Right lobe of liver (tissue), 6 donors: Measurements from ENCODE around the gene CALCOCO1. TPM values are rescaled to one million over a fixed set of nuclear protein-coding genes. Genes with fewer than 3 reads are reported as not detected.

Source experiments
- ATAC-seq, 4 donors: fragments of 200-7000 bp; cut with Tn5 transposase; one replicate each; pipeline ENCODE4 v1.9.1; 2020; ENCODE audit warnings: mild to moderate bottlenecking in 4 of 4, moderate library complexity in 4 of 4
- DNase-seq, 3 donors: peaks; one replicate each; pipeline ENCODE4 v3.0.0-alpha.2; 2020
- H3K27ac ChIP-seq, 3 donors: fragments of 200-600 bp; one replicate each; pipeline ENCODE4 v1.8.0; 2022
- H3K27me3 ChIP-seq, 2 donors: fragments of 200-600 bp; one replicate each; pipeline ENCODE4 v1.8.0; 2022
- H3K36me3 ChIP-seq, 4 donors: fragments of 200-600 bp; sonication (generic) in 1 of 4; one replicate each; pipeline versions ENCODE4 v1.5.1 to v1.8.0; 2017 to 2022; ENCODE audit warnings: control low read depth in 1 of 4
- H3K4me1 ChIP-seq, 4 donors: fragments of 200-600 bp; sonication (generic) in 1 of 4; one replicate each; pipeline versions ENCODE4 v1.5.1 to v1.8.0; 2017 to 2022; ENCODE audit warnings: control low read depth in 1 of 4
- H3K4me3 ChIP-seq, 3 donors: fragments of 200-600 bp; one replicate each; pipeline ENCODE4 v1.8.0; 2022
- H3K9me3 ChIP-seq, 4 donors: fragments of 200-600 bp; sonication (generic) in 1 of 4; one replicate each; pipeline versions ENCODE4 v1.5.1 to v1.8.0; 2017 to 2022; ENCODE audit warnings: control low read depth in 1 of 4
- POLR2A ChIP-seq: fragments of 450-650 bp; IDR thresholded peaks from one replicate; pipeline ENCODE4 v1.6.1; 2017; ENCODE audit warnings: antibody characterized with exemption, mild to moderate bottlenecking
- WGBS: methylation state at CpG from one replicate; pipeline ENCODE4 v1.1.6; 2018; ENCODE audit warnings: low coverage, low lambda C conversion rate; ENCODE audit not compliant: insufficient coverage; ENCODE audit errors: missing lambda C conversion rate; 5-methylcytosine and 5-hydroxymethylcytosine counted together
- intact Hi-C, 2 donors: fragments of 100-400 bp; cut with DNase I; formaldehyde crosslinking; loops; one replicate each; pipeline versions ENCODE4 v1.11.2 to v1.14.1; 2022
- total RNA-seq, 6 experiments: library from RNA; depleted of rRNA in 2 of 6; stranded (reverse); fragments of >200 nt in 2 of 6; fragmentation: NEBNext Ultra II Directional in 3 of 6; extraction: Animal tissue kit (Norgen Biotek cat#: 25700) in 3 of 6; gene quantifications; one replicate each; pipeline versions ENCODE4 v1.1.0 to v1.2.4, GENCODE V29; 2016 to 2023
- TF ChIP-seq, protein P1 (sequence below), 4 donors: fragments of 200-600 bp in 3 of 4; fragments of 450-650 bp in 1 of 4; IDR thresholded peaks; one replicate each; pipeline versions ENCODE4 v1.5.1 to v1.8.0; 2016 to 2022; ENCODE audit warnings: antibody characterized with exemption in 4 of 4, mild to moderate bottlenecking in 2 of 4
- donor health status: DM: no; HTN: yes; CAD: no.
- donor health status: DM: no; HTN: no; CAD: no.
- donor health status: DM: no; HTN: no; CAD: no.
- donor health status: DM: no; HTN: yes; CAD: no.
- donor health status: DM: no; HTN: yes; CAD: no.

The CALCOCO1 gene
- total RNA-seq, 6 experiments from 2014 or later: 25.4 to 53.7 (median 34.2) TPM

DNA sequence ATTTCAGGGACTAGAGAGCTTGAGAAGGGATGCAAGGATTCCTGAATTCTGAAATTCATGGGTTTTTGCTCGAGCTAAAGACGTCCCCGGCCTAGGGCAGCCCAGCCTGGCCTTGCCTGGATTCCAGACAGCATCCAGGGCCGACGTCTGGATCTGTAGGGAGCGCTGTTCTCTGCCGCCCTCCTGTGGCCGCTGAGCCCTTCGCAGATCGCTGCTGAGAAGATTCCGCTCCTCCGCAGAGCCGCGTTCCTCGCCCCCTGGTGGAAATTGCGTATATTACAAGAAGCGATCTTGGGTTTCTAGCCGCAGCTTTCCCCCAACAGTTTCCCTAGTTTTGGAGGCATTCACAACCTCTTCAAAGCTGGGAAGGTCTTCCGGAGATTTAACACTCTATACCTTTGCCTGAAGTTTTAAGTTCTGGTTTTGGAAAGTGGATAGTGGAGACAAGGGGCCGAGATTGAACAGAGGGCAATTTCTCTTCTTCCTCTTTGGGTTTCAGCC lies 19.4 kb upstream of the CALCOCO1 start:
- Histone ChIP-seq H3K27ac (no peak overlapping the region), H3K4me3 (no peak overlapping the region), H3K9me3 (no peaks in the 10 kb centered on the region), H3K27me3 (peaks cover 0 to 15% of the 10 kb centered on the region in 2 donors), H3K4me1 (peaks cover 0 to 15% (median 6%) of the 10 kb centered on the region in 4 donors), H3K36me3 (no peaks in the 10 kb centered on the region)
- WGBS: 0% methylated on average over 2 of the region's 20 CpGs
- intact Hi-C loops: loop anchor here in 1 of 2 donors (10.0 kb wide), 1 partner anchor 192 kb away; no protein-coding TSS in a partner anchor
- TF ChIP-seq, protein P1, sequence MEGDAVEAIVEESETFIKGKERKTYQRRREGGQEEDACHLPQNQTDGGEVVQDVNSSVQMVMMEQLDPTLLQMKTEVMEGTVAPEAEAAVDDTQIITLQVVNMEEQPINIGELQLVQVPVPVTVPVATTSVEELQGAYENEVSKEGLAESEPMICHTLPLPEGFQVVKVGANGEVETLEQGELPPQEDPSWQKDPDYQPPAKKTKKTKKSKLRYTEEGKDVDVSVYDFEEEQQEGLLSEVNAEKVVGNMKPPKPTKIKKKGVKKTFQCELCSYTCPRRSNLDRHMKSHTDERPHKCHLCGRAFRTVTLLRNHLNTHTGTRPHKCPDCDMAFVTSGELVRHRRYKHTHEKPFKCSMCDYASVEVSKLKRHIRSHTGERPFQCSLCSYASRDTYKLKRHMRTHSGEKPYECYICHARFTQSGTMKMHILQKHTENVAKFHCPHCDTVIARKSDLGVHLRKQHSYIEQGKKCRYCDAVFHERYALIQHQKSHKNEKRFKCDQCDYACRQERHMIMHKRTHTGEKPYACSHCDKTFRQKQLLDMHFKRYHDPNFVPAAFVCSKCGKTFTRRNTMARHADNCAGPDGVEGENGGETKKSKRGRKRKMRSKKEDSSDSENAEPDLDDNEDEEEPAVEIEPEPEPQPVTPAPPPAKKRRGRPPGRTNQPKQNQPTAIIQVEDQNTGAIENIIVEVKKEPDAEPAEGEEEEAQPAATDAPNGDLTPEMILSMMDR (IDR thresholded peaks at IDR 0.05): peak; percentile 100
- no peak for TF ChIP-seq POLR2A
- DNase-seq (peak; percentile 91 to 94 (median 93)), ATAC-seq (peak; percentile 94 to 98 (median 96))

DNA sequence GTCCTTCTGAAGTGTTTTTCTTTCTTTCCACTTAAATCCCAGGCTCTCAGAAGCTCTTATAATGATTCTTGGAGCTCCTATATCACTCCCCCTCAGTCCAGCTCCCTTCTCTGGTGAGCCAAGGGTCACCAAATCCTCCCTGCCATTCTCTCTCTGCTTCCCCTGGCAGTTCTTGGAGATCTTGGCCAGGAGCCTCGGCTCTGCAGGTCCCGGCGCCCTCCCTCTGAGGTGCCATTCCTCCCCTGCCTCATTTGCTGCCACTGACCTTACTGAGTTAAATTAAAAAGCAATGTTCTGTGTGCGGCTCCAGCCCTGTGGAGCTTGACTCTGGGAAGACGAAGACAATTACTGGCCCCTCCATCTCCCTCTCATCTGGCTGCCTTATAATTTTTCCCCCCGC lies 17.5 kb upstream of the CALCOCO1 start:
- DNase-seq (no peak), ATAC-seq (no peak)
- intact Hi-C loops: loop anchor here (5.0 to 10.0 kb wide), 2 partner anchors 42 to 190 kb away; no protein-coding TSS in a partner anchor
- 23% methylated on average over 4 of the region's 6 CpGs for WGBS
- Histone ChIP-seq H3K36me3 (no peaks in the 10 kb centered on the region), H3K27ac (no peak overlapping the region), H3K4me3 (no peak overlapping the region), H3K9me3 (no peaks in the 10 kb centered on the region), H3K4me1 (peaks cover 0 to 4% (median 0%) of the 10 kb centered on the region in 4 donors), H3K27me3 (peaks cover 0 to 10% of the 10 kb centered on the region in 2 donors)
- TF ChIP-seq, protein P1 (IDR thresholded peaks at IDR 0.05): no peak
- no peak for TF ChIP-seq POLR2A

DNA sequence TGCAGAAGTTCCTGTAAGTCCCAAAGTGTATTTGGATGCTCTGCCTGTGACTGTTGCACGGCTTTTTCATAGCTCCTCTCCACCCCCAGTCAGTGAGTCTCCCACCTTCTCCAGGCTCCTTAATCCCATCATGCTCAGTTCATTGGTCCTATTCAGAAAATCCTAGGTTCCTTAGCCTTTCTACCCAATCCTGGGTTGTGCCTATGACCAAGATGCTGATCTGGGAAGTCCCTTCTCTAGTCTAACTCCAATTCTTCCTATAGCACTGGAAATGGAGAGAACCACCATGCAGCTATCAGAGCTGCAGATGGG lies 16.8 kb upstream of the CALCOCO1 start:
- peaks cover 0 to 7% (median 0%) of the 10 kb centered on the region in 4 donors for H3K4me1 ChIP-seq
- intact Hi-C loops: loop anchor here (5.0 to 10.0 kb wide), 2 partner anchors 42 to 189 kb away; no protein-coding TSS in a partner anchor
- ATAC-seq (no peak), DNase-seq (no peak)
- no peaks in the 10 kb centered on the region for H3K36me3 ChIP-seq
- no peak overlapping the region for H3K4me3 ChIP-seq
- H3K27ac ChIP-seq: no peak overlapping the region
- no CpG with 5 or more reads among the region's 1 CpG for WGBS
- TF ChIP-seq POLR2A: no peak
- TF ChIP-seq, protein P1 (IDR thresholded peaks at IDR 0.05): no peak
- peaks cover 0 to 10% of the 10 kb centered on the region in 2 donors for H3K27me3 ChIP-seq
- no peaks in the 10 kb centered on the region for H3K9me3 ChIP-seq

DNA sequence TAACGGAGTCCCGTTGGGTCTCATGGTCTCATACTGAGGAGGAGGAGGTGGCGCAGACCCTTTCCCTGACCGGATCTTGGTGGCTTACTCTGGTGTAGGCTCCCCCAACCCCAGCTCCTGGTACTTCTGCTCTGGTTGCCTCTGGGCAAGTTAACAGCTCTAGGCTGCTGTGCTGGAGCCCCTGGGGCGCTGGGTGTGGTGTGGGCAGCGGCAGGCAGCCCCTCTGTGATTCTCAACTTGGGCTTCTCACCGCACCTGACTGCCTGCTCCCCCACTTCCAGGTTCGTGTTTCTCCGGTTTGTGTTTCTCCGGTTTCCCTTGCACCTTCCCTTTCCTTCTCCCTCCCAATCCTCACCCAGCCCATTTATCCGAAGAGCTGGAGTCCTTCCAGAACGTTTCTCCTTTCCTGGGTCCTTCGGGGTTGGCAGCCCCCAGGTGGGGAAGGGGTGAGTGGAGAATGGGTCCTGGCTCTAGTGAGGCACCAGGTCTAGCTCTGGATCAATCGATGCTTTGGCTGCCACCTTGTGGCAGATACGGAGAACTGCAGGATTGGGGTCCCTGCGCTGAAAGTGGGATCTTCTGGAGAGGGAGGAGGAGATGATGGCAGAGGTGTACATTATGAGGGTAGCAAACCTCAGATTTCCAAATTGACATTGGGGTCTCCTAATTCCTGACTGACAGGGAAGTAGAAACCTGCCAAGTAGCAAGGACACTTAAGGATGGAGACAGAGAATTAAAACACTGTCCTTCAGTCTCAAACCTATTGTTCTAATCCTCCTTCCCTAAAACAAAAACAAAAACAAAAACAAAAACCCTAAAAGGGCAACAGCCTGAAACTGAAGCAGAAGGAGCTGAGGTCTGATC lies 16.2 kb upstream of the CALCOCO1 start:
- intact Hi-C loops: loop anchor here (2.0 to 10.0 kb wide), 3 partner anchors 41 to 189 kb away; no protein-coding TSS in a partner anchor

More for the DNA sequence above, 16.2 kb upstream of the CALCOCO1 start:
- ATAC-seq: peak; percentile 69 to 75 (median 70)
- peak in 1 of 3 donors; percentile 67 for DNase-seq
- Histone ChIP-seq H3K27me3 (peaks cover 0 to 10% of the 10 kb centered on the region in 2 donors), H3K4me1 (peaks cover 0 to 7% (median 0%) of the 10 kb centered on the region in 4 donors), H3K9me3 (no peaks in the 10 kb centered on the region), H3K27ac (no peak overlapping the region), H3K4me3 (no peak overlapping the region), H3K36me3 (no peaks in the 10 kb centered on the region)
- WGBS: 13% methylated on average over 12 of the region's 16 CpGs
- TF ChIP-seq POLR2A: no peak
- TF ChIP-seq, protein P1 (IDR thresholded peaks at IDR 0.05): peak; percentile 88 to 94 (median 91)
